ENCODE data around the gene MYO5B.

DNA sequence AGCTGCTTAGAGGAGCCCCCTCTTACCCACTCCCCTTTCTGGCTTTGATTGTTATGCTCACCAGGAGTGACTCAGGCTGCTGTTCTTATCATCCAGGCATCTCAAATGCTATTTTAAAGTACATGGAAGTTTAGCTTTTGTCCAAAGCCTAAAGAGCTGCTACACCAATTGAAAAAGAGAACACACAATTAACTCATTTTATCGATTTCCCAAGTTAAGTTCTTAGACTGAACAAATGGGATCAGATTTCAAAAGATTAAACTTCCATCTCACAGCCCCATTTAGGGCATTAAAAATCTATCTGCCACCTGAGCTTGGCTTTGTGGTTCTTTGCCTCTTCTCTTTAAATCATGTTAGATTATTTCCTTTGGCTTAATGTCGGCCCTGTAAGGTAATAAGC is 81.2 kb downstream of the MYO5B start:
- TF ChIP-seq, protein P1, sequence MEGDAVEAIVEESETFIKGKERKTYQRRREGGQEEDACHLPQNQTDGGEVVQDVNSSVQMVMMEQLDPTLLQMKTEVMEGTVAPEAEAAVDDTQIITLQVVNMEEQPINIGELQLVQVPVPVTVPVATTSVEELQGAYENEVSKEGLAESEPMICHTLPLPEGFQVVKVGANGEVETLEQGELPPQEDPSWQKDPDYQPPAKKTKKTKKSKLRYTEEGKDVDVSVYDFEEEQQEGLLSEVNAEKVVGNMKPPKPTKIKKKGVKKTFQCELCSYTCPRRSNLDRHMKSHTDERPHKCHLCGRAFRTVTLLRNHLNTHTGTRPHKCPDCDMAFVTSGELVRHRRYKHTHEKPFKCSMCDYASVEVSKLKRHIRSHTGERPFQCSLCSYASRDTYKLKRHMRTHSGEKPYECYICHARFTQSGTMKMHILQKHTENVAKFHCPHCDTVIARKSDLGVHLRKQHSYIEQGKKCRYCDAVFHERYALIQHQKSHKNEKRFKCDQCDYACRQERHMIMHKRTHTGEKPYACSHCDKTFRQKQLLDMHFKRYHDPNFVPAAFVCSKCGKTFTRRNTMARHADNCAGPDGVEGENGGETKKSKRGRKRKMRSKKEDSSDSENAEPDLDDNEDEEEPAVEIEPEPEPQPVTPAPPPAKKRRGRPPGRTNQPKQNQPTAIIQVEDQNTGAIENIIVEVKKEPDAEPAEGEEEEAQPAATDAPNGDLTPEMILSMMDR (conservative IDR thresholded peaks at IDR 0.05; ENCODE audit: low read depth, low read length), result no peak
- TF ChIP-seq RAD21 (IDR thresholded peaks at IDR 0.05; ENCODE audit: low read length) (no peak), MAZ (IDR thresholded peaks at IDR 0.05; ENCODE audit: borderline replicate concordance, low read depth, low read length) (no peak), POLR2A (IDR thresholded peaks at IDR 0.05; ENCODE audit: low read depth, low read length) (no peak)
- TF ChIP-seq, protein P2, sequence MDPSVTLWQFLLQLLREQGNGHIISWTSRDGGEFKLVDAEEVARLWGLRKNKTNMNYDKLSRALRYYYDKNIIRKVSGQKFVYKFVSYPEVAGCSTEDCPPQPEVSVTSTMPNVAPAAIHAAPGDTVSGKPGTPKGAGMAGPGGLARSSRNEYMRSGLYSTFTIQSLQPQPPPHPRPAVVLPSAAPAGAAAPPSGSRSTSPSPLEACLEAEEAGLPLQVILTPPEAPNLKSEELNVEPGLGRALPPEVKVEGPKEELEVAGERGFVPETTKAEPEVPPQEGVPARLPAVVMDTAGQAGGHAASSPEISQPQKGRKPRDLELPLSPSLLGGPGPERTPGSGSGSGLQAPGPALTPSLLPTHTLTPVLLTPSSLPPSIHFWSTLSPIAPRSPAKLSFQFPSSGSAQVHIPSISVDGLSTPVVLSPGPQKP (IDR thresholded peaks at IDR 0.05; ENCODE audit: borderline replicate concordance, low read depth, low read length), result no peak
- TF ChIP-seq, protein P3, sequence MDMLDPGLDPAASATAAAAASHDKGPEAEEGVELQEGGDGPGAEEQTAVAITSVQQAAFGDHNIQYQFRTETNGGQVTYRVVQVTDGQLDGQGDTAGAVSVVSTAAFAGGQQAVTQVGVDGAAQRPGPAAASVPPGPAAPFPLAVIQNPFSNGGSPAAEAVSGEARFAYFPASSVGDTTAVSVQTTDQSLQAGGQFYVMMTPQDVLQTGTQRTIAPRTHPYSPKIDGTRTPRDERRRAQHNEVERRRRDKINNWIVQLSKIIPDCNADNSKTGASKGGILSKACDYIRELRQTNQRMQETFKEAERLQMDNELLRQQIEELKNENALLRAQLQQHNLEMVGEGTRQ (IDR thresholded peaks at IDR 0.05; ENCODE audit: low read depth, low read length), result no peak

Measured in IMR-90 (cell line).